Aorta (tissue), 5 donors: ENCODE measurements around the gene ISG15. TPM values are rescaled to one million over a fixed set of nuclear protein-coding genes. Genes with fewer than 3 reads are reported as not detected.

Experiments
- ATAC-seq: fragments of 200-7000 bp; cut with Tn5 transposase; one replicate; pipeline ENCODE4 v1.9.1; 2022; ENCODE audit warnings: moderate library complexity; ENCODE audit not compliant: low FRiP score
- DNase-seq, 2 donors: peaks; one replicate each; pipeline ENCODE4 v3.0.0-alpha.2; 2020
- H3K27ac ChIP-seq, 2 donors: one replicate each; pipeline ENCODE4 v1.5.1; 2013; ENCODE audit warnings: low read length in 2 of 2, mild to moderate bottlenecking in 2 of 2, moderate library complexity in 2 of 2, control low read depth in 1 of 2, inconsistent platforms in 1 of 2, low read depth in 1 of 2
- H3K27me3 ChIP-seq, 2 donors: one replicate each; pipeline ENCODE4 v1.6.1; 2013; ENCODE audit warnings: control low read depth in 1 of 2, low read length in 1 of 2, mild to moderate bottlenecking in 1 of 2, moderate library complexity in 1 of 2; ENCODE audit not compliant: insufficient read depth in 2 of 2, control insufficient read depth in 1 of 2
- H3K36me3 ChIP-seq, 2 donors: one replicate each; pipeline ENCODE4 v1.6.1; 2013; ENCODE audit warnings: control low read depth in 1 of 2, low read length in 1 of 2, mild to moderate bottlenecking in 1 of 2; ENCODE audit not compliant: insufficient read depth in 2 of 2, control insufficient read depth in 1 of 2
- H3K4me1 ChIP-seq, 2 donors: one replicate each; pipeline ENCODE4 v1.6.1; 2013; ENCODE audit warnings: low read length in 2 of 2, control low read depth in 1 of 2, mild to moderate bottlenecking in 1 of 2, moderate library complexity in 1 of 2; ENCODE audit not compliant: insufficient read depth in 2 of 2, control insufficient read depth in 1 of 2
- H3K4me3 ChIP-seq, 2 donors: one replicate each; pipeline ENCODE4 v1.5.1; 2013; ENCODE audit warnings: low read length in 2 of 2, control low read depth in 1 of 2, mild to moderate bottlenecking in 1 of 2
- H3K9me3 ChIP-seq: one replicate; pipeline ENCODE4 v1.6.1; 2013; ENCODE audit warnings: mild to moderate bottlenecking, low read length; ENCODE audit not compliant: control insufficient read depth
- WGBS, 2 donors: extraction: QIAGEN DNeasy Blood & Tissue Kit; methylation state at CpG; one replicate each; pipeline ENCODE4 v1.1.7; 2013; 5-methylcytosine and 5-hydroxymethylcytosine counted together
- intact Hi-C, 2 donors: fragments of 100-400 bp; cut with DNase I; formaldehyde crosslinking; loops; one replicate each; pipeline versions ENCODE4 v1.14.2 to v1.15.0; 2022
- polyA plus RNA-seq, 2 donors: library from polyadenylated mRNA; stranded (reverse); fragments of 200-250 nt; gene quantifications; one replicate each; pipeline ENCODE4 v1.2.3, GENCODE V29; 2013
- total RNA-seq, 2 donors: library from RNA; stranded (reverse); fragmentation: NEBNext Ultra II Directional; extraction: Animal tissue kit (Norgen Biotek cat#: 25700); gene quantifications; one replicate each; pipeline ENCODE4 v1.2.1, GENCODE V29; 2021
- donor health status: healthy with polysubstance abuse.
- donor health status: Bipolar disorder and iron deficiency.
- donor health status: DM: no; HTN: no; CAD: no.
- donor health status: DM: no; HTN: no; CAD: no.
- donor health status: DM: yes; HTN: yes; CAD: no.

The ISG15 gene
- total and polyA plus RNA-seq, 4 donors: 34.4 to 104 (median 60.2) TPM

GRCh38 chr1:997993-998744 is 15.1 kb upstream of the ISG15 start:
- WGBS, 2 donors: 24 to 34% methylated on average over 63 to 75 of the region's 75 CpGs
- DNase-seq (no peak), ATAC-seq (no peak)
- intact Hi-C loops: no loop called here
- Histone ChIP-seq H3K9me3 (no peaks in the 10 kb centered on the region), H3K36me3 (no peaks in the 10 kb centered on the region), H3K4me1 (no peaks in the 10 kb centered on the region), H3K4me3 (peak overlapping the region; percentile 62 to 69), H3K27ac (no peak overlapping the region), H3K27me3 (no peaks in the 10 kb centered on the region)

- Histone ChIP-seq H3K4me3 (peak overlapping the region; percentile 62 to 69), H3K27ac (no peak overlapping the region), H3K9me3 (no peaks in the 10 kb centered on the region), H3K27me3 (no peaks in the 10 kb centered on the region), H3K4me1 (no peaks in the 10 kb centered on the region), H3K36me3 (no peaks in the 10 kb centered on the region)
- intact Hi-C loops: no loop called here
- DNase-seq (no peak), ATAC-seq (no peak)
- WGBS, 2 donors: 0 to 1% methylated on average over 10 to 27 of the region's 27 CpGs
Measured at GRCh38 chr1:998745-998994, 14.6 kb upstream of the ISG15 start.

DNA sequence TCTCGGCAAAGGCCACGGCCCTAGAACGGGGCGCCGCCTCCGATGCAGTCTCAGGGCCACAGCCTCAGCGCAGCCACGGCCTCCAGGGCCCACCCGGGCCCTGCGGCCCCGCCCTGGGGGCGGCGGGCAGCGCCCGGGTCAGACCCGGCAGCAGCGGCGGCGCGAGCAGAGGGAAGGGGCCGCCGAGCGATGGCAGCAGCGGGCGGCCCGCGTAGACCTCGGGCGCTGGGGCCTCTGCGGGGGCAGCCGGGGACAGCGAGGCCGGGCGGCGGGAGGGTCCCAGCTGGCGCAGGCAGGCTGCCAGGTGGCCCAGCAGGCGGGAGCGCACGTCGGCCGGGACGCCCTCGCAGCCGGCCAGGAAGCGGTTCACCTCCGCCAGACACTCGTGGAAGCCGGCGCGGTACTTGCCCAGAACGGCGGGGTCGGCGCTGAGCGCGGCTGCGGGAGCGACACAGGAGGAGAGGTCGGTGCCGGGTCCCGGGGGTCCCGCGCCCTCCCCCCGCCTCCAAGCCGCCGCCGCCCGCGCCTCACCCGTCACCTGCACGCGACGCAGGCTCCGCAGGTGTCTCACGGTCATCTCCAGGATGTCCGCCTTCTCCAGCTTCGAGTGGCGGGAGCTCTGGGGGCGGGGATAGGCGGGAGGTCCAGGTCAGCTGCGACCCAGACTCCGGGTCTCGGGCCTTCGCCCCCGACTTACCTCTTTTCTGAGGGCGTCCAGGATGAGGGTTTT is 14.1 kb upstream of the ISG15 start:
- Histone ChIP-seq H3K27ac (peak overlapping the region in 1 of 2 donors; percentile 9), H3K9me3 (no peaks in the 10 kb centered on the region), H3K36me3 (no peaks in the 10 kb centered on the region), H3K27me3 (no peaks in the 10 kb centered on the region), H3K4me3 (peak overlapping the region; percentile 62 to 69), H3K4me1 (no peaks in the 10 kb centered on the region)
- no peak for ATAC-seq
- peak; percentile 61 to 79 for DNase-seq
- intact Hi-C loops: no loop called here
- WGBS, 2 donors: 1% methylated on average over 61 to 86 of the region's 86 CpGs

DNA sequence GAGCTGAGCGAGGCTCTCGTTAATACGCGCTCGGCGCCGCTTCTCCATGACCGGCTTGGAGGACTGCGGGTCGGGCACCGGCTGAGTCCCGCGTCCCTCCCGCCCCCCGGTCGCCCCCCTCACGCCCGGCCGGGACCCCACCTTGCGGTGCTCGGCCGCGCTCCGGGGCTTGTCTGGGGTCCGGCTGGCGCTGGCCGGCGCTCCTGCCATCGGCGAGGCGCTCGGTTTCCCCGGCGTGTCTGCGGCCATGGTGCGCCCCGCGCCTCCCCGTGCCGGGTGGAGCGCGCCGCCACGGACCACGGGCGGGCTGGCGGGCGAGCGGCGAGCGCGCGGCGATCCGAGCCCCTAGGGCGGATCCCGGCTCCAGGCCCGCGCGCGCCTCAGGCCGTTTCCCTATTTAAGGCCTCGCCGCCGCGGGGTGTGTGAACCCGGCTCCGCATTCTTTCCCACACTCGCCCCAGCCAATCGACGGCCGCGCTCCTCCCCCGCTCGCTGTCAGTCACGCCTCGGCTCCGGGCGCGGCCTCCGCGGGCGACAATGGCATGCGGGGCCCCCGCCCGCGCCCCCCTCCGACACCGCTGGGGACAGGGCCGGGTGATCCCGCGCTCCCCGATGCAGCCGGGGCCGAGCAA is 13.5 kb upstream of the ISG15 start, which contains the start of gene HES4:
Gene HES4 (minus strand): TSS at position 373 of the 632 bp plus-strand sequence. CDS start 124 bp downstream, at position 249.
- Histone ChIP-seq H3K27me3 (no peaks in the 10 kb centered on the region), H3K9me3 (no peaks in the 10 kb centered on the region), H3K4me3 (peak within 1 kb of the TSS; percentile 62 to 69), H3K4me1 (no peaks in the 10 kb centered on the region), H3K36me3 (no peaks in the 10 kb centered on the region), H3K27ac (peak within 1 kb of the TSS; percentile 87 to 95)
- DNase-seq: peak; percentile 93 to 98
- intact Hi-C loops: loop anchor here in 1 of 2 donors (10.0 kb wide), 1 partner anchor 75 kb away; the partner anchor contains the start of gene SAMD11
- ATAC-seq: peak; percentile 88
- WGBS, 2 donors: 0% methylated on average over 45 to 95 of the region's 95 CpGs

DNA sequence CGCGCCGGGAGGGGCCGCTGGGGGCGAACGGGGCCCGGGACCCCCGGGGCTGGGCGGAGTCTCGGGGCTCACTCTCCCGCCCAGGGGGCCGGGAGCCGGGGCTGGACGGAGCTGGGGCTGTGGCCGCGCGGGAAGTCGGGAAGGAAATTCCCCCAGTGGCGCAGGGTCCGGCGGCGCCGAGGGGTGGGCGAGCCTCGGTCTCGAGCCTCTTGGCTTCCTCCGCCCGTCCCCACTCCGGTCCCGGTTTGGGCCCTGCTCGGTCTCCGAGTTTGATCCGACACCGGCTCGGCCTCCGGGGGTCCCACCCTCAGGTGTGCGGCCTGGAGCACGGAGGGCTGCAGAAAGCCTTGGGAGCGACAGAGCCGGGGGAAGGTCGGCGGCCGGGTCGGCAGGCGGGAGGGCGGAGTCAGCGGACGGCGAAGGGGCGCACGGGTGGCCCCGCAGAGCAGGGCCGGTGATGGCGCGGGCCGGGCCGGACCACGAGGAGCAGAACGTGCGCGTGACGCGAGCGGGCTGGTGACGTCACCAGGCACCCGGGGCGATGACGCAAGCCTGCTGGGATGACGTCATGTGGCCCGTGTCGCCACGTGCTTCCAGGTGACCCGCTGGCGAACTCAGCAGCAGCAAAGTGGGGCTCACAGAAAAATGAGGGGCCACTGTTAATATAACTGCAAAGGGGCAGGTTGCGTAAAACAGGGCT is 12.8 kb upstream of the ISG15 start:
- Histone ChIP-seq H3K27me3 (no peaks in the 10 kb centered on the region), H3K27ac (peak overlapping the region; percentile 87 to 95), H3K4me3 (peak overlapping the region; percentile 39 to 61), H3K4me1 (no peaks in the 10 kb centered on the region), H3K9me3 (no peaks in the 10 kb centered on the region), H3K36me3 (no peaks in the 10 kb centered on the region)
- DNase-seq: peak; percentile 80 to 94
- ATAC-seq: peak; percentile 84
- intact Hi-C loops: loop anchor here in 1 of 2 donors (10.0 kb wide), 1 partner anchor 76 kb away; the partner anchor contains the start of gene SAMD11
- 1% methylated on average over 68 to 75 of the region's 75 CpGs for WGBS, 2 donors

DNA sequence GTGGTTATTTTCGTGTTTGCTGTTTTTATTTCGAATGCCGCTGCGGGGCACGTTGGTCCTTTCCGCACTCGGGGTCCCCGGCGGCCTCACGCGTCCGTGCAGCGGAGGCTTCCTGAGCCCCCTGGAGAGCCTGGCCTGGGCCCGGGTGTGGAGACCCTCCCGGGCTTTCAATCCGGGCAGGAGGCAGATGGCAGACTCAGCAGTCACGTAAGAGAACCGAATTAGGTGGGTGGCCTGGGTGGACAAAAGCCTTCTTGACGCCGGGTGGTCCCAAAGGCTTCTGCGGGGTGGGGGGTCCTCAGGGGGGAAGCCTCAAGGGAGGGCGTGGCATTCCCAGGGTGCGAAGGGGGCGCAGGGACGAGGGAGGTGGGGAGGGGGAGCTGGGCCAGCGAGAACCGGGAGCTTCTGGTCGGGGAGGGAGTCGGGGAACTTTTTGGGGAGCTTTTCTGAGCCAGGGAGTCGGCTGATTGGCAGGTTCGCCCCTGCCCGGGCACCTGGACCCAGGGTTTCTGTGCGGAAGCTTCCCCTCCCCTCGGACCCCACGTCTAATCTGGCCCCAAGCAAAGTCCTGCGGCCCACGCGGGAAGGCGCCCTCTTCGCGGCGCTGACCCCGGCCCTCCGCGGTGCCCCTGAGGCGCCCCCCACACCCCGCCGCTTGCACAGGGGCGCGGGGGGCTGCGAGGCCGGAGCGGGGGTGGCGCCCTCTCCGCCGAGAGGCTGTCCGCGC is 12.1 kb upstream of the ISG15 start:
- H3K9me3 ChIP-seq: no peaks in the 10 kb centered on the region
- 1% methylated on average over 54 to 58 of the region's 58 CpGs for WGBS, 2 donors
- H3K4me1 ChIP-seq: no peaks in the 10 kb centered on the region
- intact Hi-C loops: loop anchor here in 1 of 2 donors (10.0 kb wide), 1 partner anchor 76 kb away; the partner anchor contains the start of gene SAMD11
- no peaks in the 10 kb centered on the region for H3K27me3 ChIP-seq
- no peaks in the 10 kb centered on the region for H3K36me3 ChIP-seq
- DNase-seq (peak in 1 of 2 donors; percentile 50), ATAC-seq (no peak)
- H3K4me3 ChIP-seq: peak overlapping the region; percentile 13 to 19
- H3K27ac ChIP-seq: peak overlapping the region in 1 of 2 donors; percentile 22

DNA sequence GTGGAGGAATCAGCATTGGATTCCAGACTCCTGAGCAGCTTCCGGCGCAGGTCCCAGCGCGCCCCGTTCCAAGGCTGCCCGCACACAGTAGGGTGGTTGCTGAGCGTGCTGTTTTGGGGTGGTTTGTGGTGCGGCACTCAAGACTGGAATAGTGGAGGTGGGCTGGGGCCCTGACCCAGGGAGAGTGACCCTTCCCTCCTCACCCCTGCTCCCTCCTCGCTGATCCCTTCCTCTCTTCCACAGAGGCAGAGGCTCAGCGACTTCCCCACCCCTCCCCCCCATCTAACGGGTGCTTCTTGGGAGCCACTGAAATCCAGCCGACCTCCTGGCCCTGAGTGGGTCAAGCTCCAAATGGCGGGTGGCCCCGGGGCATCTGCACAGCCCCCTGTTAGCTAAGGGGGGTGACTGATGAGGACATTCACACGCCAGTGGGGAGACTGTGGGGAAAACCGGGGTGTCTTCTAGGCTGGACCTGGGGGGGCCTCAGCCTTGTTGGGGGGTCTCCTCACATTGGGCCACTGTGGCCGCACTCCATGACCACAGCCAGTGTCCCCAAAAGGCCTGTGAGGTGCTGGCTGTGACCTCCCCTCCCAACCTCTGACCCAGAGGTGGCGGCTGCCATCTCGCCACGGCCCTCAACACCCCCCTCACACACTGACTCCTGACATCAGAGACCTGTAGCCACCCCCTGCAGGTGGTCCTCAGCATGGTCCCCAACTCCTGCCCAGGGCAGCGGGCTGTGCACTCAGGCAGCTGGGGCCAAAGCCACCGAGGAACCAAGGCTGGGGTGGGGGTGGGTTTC is 9.5 kb upstream of the ISG15 start:
- H3K36me3 ChIP-seq: no peaks in the 10 kb centered on the region
- WGBS, 2 donors: 79 to 84% methylated on average over 22 of the region's 22 CpGs
- H3K27ac ChIP-seq: no peak overlapping the region
- H3K4me3 ChIP-seq: no peak overlapping the region
- H3K9me3 ChIP-seq: no peaks in the 10 kb centered on the region
- H3K4me1 ChIP-seq: no peaks in the 10 kb centered on the region
- H3K27me3 ChIP-seq: no peaks in the 10 kb centered on the region
- no peak for DNase-seq
- ATAC-seq: no peak
- intact Hi-C loops: loop anchor here in 1 of 2 donors (10.0 kb wide), 1 partner anchor 79 kb away; the partner anchor contains the start of gene SAMD11
